Neural progenitor cell (in vitro differentiated cells): ENCODE results near the gene RGS11.

Experiments
- CTCF ChIP-seq: fragments of 200-600 bp; sonication (generic); IDR thresholded peaks from 2 replicates; pipeline ENCODE4 v1.5.1; 2017; ENCODE audit warnings: antibody characterized with exemption, mild to moderate bottlenecking
- EZH2 ChIP-seq: fragments of 200-600 bp; sonication (generic); IDR thresholded peaks from 2 replicates; pipeline ENCODE4 v1.6.1; 2017; ENCODE audit warnings: antibody characterized with exemption, mild to moderate bottlenecking, moderate library complexity
- EZH2phosphoT487 ChIP-seq: fragments of 200-600 bp; sonication (generic); IDR thresholded peaks from 2 replicates; pipeline ENCODE4 v1.6.1; 2017; ENCODE audit warnings: antibody characterized with exemption

GRCh38 chr16:321532-321931 lies 45.8 kb upstream of the RGS11 start:
- TF ChIP-seq CTCF (no peak), EZH2phosphoT487 (no peak), EZH2 (no peak)
